D341Med (cell line): ENCODE measurements around the gene RIN1.
A peak's percentile ranks its signal among the peaks of the same experiment; 100 is the strongest.
"Not testable (repeated sequence)": the region's sequence is repeated elsewhere in the genome, so short reads cannot be mapped to it uniquely, and the experiment has no call there.

Experiments
- DNase-seq: peaks from one replicate; pipeline ENCODE4 v3.0.0; 2012; ENCODE audit warnings: low spot score

Gene RIN1, protein sequence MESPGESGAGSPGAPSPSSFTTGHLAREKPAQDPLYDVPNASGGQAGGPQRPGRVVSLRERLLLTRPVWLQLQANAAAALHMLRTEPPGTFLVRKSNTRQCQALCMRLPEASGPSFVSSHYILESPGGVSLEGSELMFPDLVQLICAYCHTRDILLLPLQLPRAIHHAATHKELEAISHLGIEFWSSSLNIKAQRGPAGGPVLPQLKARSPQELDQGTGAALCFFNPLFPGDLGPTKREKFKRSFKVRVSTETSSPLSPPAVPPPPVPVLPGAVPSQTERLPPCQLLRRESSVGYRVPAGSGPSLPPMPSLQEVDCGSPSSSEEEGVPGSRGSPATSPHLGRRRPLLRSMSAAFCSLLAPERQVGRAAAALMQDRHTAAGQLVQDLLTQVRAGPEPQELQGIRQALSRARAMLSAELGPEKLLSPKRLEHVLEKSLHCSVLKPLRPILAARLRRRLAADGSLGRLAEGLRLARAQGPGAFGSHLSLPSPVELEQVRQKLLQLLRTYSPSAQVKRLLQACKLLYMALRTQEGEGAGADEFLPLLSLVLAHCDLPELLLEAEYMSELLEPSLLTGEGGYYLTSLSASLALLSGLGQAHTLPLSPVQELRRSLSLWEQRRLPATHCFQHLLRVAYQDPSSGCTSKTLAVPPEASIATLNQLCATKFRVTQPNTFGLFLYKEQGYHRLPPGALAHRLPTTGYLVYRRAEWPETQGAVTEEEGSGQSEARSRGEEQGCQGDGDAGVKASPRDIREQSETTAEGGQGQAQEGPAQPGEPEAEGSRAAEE

DNA sequence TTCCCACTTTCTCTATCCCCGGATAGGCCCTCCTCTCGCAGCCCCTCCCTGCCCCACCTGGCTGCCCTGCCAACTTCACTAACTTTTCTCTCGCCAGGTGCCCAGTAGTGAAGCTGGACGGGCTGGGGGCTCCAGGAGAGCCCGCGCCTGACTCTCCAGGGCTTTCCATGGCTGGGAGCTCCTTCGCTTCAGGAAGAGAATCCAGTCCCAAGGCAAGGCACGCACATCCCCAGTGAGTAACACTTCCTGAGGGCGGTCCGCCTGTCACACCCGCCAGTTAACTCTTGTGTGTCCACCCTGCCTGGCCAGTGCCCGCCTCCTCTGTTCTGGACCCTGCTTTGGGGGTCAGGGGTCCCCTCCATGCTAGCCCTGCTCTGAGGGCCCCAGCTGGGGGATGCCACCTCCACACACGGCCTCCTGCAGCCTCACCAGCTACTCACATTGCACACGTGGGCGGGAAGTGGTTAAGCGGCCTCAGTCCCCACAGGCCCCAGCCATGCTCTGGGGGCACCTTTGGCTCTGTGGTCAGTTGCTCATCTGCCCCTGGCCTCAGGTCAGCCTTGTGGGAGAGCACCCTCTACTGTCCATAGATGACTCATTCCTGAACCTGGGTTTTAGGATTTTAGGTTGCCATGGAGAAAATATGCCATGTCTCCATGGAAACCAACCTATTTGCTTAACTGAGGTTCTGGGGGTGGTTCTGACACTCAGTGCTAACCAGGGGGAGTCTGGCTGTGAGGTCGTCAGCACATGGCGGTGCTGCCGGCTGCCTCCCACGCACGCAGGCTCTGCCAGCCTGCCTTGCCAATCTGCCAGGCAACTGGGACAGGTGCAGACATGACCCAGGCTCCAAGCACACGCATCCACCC lies at the start of gene RIN1:
Gene RIN1, minus strand, starts transcription at position 201 of the 869 bp plus-strand sequence. Its CDS starts 32 bp downstream, at position 169.
- DNase-seq = peak; percentile 79

DNA sequence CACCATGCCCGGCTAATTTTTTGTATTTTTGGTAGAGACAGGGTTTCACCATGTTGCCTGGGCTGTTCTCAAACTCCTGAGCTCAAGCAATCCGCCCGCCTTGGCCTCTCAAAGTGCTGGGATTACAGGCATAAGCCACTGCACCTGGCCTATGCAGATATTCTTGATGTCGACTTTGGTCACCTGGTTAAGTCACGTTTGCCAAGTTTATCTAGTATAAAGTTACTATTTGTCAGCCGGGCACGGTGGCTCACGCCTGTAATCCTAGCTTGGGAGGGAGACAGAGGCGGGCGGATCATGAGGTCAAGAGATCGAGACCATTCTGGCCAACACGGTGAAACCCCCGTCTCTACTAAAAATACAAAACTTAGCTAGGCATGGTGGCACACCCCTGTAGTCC lies 48.1 kb upstream of the RIN1 start:
- not testable (repeated sequence) for DNase-seq

DNA sequence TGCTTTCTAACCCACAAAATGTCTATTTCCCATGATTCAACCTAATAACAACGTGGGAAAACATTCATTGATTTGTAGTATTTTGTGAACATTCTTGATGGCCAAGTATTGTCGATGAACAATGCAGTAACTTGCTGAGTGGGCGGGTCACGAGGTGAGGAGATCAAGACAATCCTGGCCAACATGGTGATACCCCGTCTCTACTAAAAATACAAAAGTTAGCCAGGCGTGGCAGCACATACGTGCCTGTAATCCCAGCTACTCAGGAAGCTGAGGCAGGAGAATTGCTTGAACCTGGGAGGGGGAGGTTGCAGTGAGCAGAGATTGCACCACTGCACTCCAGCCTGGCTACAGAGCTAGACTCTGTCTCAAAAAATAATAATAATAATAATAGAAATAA lies 44.0 kb upstream of the RIN1 start:
- DNase-seq = not testable (repeated sequence)

DNA sequence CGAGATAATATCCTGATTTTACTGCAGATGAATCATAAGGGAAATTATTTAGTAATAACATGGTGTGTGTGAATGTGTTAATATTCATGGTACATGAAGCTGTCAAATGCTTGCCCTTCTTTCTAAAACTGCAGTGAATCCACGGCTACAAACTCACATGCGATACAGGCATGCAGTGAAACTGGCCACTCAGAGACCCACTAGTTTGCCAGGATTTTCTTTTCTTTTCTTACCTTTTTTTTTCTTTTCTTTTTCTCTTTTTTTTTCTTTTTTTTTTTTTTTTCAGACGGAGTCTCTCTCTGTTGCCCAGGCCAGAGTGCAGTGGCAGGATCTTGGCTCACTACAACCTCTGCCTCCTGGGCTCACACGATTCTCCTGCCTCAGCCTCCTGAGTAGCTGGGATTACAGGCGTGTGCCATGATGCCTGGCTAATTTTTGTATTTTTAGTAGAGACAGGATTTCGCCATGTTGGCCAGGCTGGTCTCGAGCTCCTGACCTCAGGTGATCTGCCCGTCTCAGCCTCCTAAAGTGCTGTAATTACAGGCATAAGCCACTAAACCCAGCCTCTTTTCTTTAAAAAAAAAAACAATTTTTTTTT lies 37.6 kb upstream of the RIN1 start:
- not testable (repeated sequence) for DNase-seq

DNA sequence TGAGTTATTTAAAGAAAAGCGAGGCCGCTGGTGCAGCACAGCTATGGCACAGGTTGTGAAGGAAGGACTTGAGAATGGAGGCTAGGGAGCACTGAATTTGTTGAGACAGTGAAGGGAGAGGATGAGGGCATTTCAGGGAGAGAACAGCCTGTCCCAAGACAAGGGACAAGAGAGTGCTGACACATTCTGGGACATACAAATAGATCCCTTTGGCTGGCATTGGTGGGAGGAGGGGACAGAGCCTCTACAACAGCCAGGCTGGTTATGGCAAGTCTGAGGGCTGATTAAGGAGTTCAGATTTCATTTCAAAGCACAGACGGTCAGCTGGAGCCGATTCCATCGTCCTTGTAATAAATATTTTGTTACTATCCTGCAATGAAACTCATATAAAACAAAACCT lies 37.0 kb upstream of the RIN1 start:
- DNase-seq = no peak

DNA sequence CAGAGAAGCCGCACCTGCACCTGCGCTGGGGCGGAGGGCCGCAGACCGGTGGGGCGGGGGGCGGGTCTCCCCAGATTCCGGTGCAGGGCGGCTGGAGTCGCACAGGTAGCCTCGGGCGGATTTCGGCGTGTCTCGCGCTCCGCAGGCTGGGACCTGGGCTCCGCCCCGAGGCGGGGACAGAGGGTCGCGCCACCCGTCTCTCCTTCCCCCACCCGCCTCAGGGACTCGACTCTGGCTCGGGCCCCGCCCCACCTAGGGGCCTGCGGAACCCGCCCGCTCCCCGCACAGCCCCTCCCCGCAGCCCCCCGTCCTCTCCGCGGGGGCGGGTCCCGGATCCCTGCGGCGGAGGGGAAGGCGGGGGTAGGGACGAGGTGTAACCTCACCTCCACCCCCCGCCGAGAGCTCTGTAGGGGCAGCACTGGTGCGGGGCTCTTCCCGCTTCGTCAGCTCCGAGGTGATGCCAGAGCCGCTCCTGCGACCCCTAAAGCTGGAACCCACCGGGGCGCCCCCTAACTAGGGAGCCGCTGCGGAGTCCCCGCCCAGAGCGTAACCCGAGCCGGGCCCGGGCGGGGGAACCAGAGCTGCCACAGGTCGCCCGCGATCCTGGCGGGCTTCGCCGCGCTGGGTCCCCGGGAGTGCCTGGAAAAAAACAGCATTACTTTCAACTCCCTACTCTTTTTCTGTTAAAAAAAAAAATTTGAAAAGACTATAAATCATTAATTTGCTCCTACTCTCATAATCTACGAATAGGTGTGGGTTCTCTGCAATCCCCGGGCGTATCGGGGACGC lies 35.6 kb upstream of the RIN1 start, which contains the start of gene SLC29A2:
Gene SLC29A2, minus strand, starts transcription at position 134 of the 789 bp plus-strand sequence. CDS start 169 bp downstream, outside the sequence.
- peak; percentile 94 for DNase-seq

DNA sequence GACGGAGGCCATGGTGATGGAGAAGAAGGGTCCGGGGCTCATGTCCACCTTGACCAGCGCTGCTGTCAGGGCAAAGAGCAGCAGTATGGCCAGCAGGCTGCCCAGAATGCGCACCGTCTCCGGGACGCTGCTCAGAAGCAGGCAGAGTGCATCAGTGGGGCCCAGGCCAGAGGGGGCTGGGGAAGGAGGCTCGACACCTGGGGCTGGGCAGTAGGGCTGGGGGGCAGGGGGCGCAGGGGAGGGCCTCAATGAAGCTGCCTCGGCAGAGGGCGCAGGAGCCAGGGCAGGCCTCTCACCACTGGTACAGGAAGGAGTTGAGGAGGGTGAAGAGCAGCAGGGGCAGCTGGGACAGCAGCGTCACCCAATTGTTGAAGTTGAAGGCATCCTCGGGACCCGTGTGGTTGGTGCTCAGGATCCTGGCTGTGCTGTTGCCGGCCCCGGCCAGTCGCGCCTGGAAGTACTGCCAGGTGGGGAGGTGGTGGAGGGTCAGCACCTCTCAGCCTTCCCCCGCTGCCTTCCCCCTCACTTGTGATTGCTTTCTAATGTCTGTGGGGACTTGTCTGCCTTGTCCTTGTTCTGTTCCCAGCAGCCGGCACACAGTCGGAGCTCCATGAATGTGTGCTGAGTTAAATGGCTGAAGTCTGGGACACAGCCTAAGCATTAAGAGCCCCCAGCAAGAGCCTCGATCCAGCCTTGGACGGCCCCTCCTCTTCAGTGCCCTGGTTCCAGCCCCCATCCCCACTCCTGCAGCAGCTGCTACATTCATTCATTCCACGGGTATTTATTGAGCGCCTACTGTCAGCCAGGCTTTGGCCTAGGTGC lies 33.0 kb upstream of the RIN1 start:
- DNase-seq = no peak

DNA sequence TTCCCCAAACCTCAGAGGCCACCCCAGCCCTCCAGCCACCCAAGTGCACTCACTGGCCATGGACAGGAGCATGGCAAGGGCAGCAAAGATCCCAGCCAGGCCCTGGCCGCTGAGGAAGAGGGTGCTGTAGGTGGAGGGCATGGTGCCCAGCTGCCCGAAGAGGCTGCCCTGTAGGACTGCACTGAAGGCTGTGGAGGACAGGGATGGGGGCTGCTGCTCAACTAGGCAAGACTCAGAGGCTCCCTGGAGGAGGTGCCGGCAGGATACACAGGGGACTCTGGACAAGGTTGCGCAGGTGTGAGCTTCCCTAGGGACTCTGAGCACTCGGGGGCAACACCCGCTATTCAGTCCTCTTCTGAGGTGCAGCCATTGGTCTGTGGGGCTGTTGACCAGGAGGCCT lies 32.2 kb upstream of the RIN1 start:
- DNase-seq = no peak

DNA sequence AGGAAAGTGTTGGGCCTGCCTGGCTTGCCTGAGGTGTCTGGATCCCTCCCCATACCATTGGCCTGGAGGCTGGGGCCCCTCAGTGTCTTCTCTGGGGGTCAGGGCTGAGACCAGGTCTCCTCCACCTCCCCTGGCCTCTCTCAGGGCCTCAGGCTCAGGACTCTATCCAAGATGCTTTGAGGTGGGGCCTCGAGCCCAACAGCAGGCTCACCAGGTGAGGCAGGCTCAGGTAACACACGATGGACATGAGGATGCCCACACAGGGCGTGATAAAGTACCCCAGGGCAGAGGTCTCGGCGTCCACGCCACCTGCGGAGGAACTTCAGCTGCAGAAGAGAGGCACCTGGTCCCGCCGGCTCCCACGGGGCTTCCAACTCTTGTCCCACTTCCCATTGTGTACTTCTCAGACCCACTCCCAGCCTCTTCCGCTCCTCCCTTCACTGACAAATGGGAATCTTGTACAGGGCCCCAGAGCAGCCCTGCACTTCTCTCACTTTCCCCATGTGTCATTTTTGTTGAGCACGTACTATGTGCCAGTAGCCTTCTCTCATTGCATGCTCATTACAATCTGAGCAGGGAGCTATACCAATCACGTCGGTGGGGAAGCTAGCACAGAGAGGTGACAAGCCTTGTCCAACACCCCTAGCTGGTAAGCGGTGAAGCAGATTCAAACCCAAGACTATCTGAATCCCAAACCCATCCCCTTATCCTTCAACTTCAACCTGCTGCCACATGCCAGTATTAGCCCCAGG lies 31.5 kb upstream of the RIN1 start:
- DNase-seq = no peak

DNA sequence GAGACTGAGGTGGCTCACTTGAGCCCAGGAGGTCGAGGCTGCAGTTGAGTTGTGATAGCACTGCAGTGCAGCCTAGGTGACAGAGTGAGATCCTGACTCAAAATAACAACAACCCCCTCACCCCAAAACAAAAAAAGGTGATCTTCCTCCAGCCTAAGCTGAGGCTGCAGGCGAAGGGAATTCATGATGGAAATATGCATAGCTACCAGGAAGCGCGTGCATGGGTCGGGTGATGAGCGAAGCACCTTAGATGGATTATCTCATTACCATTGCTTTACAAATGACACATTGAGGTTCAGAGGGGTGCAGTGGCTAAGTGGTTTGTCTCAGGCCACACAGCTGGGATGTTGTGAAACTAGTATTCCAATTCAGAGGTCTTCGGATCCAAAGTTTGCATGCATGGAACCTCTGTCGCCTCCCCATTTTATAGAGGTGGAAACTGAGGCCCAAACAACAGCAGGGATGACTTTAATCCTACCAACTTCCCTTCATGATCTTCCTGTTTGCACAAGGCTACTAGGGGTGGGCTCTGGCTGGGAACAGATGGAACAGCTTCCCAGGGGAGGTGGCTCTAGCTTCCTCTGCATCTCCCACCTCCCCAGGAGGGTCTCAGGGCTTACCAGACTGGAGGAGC lies 30.7 kb upstream of the RIN1 start:
- no peak for DNase-seq

DNA sequence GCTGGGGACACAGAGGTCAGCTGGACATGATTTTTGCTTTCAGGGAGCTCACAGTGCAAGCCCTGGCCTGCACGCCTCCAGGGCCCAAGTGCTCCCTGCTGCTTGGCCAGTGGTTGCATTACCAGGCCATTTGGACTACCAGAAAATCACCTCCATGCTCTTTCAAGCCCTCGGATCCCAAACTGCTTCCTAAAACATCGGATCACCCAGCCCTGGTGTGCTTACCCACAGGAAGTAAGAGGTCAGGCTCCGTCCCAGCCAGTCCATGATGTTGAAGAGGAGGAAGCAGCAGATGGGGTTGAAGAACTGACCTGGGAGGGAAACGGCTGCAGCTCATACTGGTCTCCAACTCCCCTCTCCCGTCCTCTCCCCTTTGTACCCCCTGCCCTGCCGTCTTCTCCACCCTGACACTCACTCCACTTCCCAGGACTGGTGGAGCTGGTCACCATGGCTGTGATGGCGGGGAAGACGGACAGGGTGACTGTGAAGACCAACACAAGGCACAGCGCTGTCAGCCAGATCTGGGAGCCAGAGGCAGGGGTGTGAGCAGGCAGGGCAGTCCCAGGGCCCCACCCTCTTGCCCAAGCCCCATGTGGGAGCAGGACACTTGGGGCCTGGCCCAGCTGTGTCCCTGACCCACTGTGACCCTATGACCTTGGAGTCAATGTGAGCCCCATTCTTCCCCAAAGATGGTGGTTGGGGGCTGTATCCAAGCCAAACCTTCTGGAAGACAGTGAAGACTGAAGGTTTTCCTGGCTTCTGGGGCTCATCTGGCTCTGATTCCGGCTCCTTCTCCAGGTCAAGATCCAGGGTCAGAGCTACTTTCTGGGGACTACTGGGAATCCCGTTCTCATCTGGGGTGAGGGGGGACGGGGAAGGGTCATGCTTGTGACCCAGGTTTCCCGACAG lies 29.7 kb upstream of the RIN1 start:
- DNase-seq = no peak

DNA sequence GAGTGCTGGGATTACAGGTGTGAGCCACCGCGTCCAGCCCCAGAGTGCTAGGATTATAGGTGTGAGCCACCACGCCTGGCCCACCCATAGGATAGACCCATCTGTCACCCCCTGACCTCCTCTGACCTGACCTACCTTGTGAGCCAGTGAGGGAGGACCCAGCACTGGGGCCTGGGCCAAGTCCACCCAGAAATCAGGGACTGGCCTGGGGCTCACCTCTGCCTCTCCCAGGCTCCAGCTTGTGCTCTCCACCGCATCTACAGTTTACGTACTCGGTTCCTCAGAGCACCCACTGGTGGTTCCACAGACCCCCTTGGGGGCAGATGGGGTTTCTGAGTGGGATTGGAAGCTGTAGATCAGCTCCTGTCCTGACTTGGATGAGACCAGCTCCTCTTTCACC lies 28.9 kb upstream of the RIN1 start:
- DNase-seq = peak; percentile 24

DNA sequence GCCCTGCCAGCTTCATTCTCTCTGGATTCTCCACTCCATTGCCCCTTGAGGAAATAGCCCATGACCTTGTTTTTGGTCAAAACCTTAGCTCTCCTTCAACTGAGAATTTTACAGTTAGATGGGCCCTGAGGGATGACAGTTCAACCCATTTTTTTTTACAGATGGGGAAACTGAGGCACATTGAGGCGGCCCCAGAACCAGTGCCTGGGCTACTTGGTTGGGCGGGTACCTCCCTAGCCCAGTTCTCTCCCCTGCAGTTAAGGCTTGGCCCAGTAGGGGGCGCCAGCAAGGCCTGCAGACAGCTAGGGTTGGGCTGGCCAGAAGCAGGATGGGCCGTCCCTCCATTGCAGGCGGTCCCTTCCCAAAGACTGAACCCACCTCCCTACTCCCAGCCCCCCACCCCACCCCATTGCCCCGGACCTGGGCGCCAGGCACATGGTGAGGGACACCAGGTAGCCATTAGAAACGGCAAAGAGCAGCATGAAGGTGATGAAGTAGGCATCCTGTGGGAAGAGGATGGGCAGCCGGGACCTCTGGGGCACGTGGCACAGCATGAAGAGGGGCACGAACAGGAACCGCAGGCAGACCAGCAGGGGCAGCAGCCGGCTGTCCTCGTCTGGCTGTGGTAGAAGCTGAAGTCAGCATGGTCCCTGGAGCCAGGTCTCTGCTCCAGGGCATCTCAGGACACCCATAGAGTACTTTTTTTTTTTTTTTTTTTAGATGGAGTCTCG lies 27.7 kb upstream of the RIN1 start:
- peak; percentile 84 for DNase-seq

DNA sequence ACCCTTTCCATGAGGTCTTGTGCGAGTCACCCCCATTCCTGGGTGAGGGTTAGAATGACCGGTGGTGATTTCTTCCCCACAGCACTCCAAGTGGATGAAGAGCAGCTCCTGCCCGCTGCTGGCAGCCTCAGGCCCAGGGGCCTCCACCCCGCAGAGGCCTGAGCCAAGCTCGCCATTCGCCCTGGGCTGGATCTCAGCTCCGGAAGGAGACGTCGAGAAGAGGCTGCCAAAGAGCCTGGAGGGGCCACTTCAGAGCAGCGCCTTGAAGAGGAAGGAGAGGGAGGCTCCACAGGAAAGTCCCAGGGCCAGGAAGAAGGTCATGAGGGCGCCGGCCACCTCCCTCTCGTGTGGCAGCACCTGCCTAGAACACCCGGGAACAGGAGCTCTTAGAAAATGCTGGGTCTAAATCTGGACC lies 27.0 kb upstream of the RIN1 start:
- no peak for DNase-seq

DNA sequence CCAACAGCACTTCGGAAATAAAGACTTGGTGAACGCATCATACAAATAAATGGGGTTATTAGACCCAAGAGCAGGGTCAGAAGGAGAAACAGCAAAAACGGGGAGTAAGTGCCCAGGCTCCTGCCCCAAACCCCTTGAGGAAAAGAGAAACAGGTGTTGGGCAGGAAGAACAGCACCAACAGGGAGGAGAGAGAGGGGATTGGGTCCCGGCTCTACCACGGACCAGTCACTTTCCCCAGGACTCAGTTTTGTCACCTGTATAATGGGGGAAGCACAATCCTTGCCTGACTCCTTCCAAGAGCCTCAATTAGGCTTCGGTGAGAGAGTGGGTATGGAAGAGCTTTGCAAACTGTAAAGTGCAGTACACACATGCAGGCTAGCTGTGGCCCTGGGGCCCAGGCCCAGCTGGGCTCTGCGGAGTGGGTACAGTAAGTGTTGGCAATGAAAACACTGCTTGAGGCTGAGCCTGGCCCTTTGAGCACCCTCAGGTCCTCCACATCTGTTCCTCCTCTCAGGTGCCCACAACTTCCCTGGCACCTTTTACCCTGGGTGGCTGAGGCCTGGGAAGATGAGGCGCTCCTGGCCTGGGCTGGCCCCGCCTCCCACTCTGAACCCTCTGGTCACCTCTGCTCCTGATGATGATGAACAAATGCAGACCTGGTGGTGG lies 26.4 kb upstream of the RIN1 start:
- DNase-seq = no peak

DNA sequence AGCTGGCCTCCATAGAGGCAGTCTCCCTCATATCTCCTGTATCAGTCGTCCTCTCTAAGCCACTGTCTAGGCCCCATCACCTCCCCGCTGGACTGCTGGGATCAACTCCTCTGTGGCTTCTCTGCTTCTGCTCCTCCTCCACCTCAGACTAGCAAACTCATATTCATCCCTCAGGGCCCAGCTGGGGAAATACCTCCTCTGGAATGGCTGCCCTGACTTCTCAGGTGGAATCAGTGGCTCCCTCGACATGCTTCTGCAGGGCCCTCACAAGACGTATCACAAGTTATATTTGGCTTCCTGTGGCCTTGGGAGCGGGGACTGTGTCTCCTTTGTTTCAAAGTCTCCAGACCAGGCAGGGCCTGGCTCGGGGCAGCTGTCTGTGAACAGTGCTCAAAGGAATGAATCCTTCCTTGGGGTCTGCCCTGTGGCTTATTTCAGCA lies 25.3 kb upstream of the RIN1 start:
- no peak for DNase-seq
